Natural killer cell (primary cell): ENCODE data around the gene XIRP1. TPM values are rescaled to one million over a fixed set of nuclear protein-coding genes. Genes with fewer than 3 reads are reported as not detected.

Experiments used
- ATAC-seq, 3 donors: fragments of 150-1000 bp in 2 of 3; fragments of 200-7000 bp in 1 of 3; cut with Tn5 transposase; 1 replicate in 1 of 3; 2 replicates in 2 of 3; pipeline ENCODE4 v1.10.0; 2021; ENCODE audit warnings: mild to moderate bottlenecking in 2 of 3, moderate library complexity in 2 of 3
- DNase-seq, 2 donors: peaks; one replicate each; pipeline versions ENCODE4 v3.0.0 to v3.0.0-alpha.2; 2013 to 2021; ENCODE audit warnings: mixed read lengths in 1 of 2
- H3K27ac ChIP-seq: one replicate; pipeline ENCODE4 v1.5.1; 2013; ENCODE audit warnings: mild to moderate bottlenecking, low read length
- H3K27me3 ChIP-seq: one replicate; pipeline ENCODE4 v1.6.1; 2013; ENCODE audit warnings: low read length; ENCODE audit not compliant: control insufficient read depth, insufficient read depth
- H3K36me3 ChIP-seq: one replicate; pipeline ENCODE4 v1.6.1; 2013; ENCODE audit warnings: low read length; ENCODE audit not compliant: control insufficient read depth, insufficient read depth
- H3K4me1 ChIP-seq: one replicate; pipeline ENCODE4 v1.6.1; 2013; ENCODE audit warnings: low read length; ENCODE audit not compliant: control insufficient read depth, insufficient read depth
- H3K4me3 ChIP-seq: one replicate; pipeline ENCODE4 v1.5.1; 2013; ENCODE audit warnings: low read length
- H3K9me3 ChIP-seq: one replicate; pipeline ENCODE4 v1.6.1; 2013; ENCODE audit warnings: low read length; ENCODE audit not compliant: control insufficient read depth, insufficient read depth
- H3K27ac Mint-ChIP-seq, 2 donors: one replicate each; pipeline ENCODE4 v1.8.0; 2022; ENCODE audit warnings: mild to moderate bottlenecking in 2 of 2, mixed read lengths in 2 of 2, moderate library complexity in 1 of 2
- H3K27me3 Mint-ChIP-seq, 2 donors: one replicate each; pipeline ENCODE4 v1.8.0; 2022; ENCODE audit warnings: low read depth in 2 of 2, mixed read lengths in 2 of 2
- H3K36me3 Mint-ChIP-seq: one replicate; pipeline ENCODE4 v1.8.0; 2022; ENCODE audit warnings: mixed read lengths
- H3K4me1 Mint-ChIP-seq, 2 donors: one replicate each; pipeline ENCODE4 v1.8.0; 2022; ENCODE audit warnings: mixed read lengths in 2 of 2
- H3K4me3 Mint-ChIP-seq: one replicate; pipeline ENCODE4 v1.8.0; 2022; ENCODE audit warnings: mild to moderate bottlenecking, moderate library complexity, mixed read lengths
- H3K9me3 Mint-ChIP-seq, 2 donors: one replicate each; pipeline ENCODE4 v1.8.0; 2022; ENCODE audit warnings: mixed read lengths in 2 of 2
- WGBS: methylation state at CpG from one replicate; pipeline ENCODE4 v1.1.7; 2013; ENCODE audit warnings: missing lambda C conversion rate; ENCODE audit not compliant: insufficient coverage; 5-methylcytosine and 5-hydroxymethylcytosine counted together
- intact Hi-C: fragments of 100-400 bp; cut with micrococcal nuclease; formaldehyde crosslinking; loops from one replicate; pipeline ENCODE4 v1.14.2; 2022
- total RNA-seq, 4 donors: library from RNA; stranded (reverse); fragments of 120-200 nt in 1 of 4; gene quantifications; one replicate each; pipeline versions ENCODE4 v1.2.3 to v1.2.4, GENCODE V29; 2013 to 2022
- TF ChIP-seq, protein P1 (sequence below): fragments of 200-600 bp; IDR thresholded peaks from one replicate; pipeline ENCODE4 v1.8.0; 2022; ENCODE audit warnings: antibody characterized with exemption

The XIRP1 gene
- total RNA-seq, 3 donors from 2014 or later (not counting 1 experiment from before 2014, with no cell fraction given) = 0.14 to 0.40 (median 0.24) TPM

- peak overlapping the region; percentile 48 to 72 for H3K27ac Mint-ChIP-seq
- H3K9me3 Mint-ChIP-seq = no peaks in the 10 kb centered on the region
- no peak for DNase-seq
- peak overlapping the region; percentile 65 for H3K4me3 Mint-ChIP-seq
- H3K9me3 ChIP-seq = no peaks in the 10 kb centered on the region
- peaks cover 51% of the 10 kb centered on the region for H3K36me3 ChIP-seq
- ATAC-seq = no peak
- H3K27me3 Mint-ChIP-seq = no peaks in the 10 kb centered on the region
- no peak overlapping the region for H3K27ac ChIP-seq
- H3K4me3 ChIP-seq = no peak overlapping the region
- intact Hi-C loops = no loop called here
- TF ChIP-seq, protein P1, sequence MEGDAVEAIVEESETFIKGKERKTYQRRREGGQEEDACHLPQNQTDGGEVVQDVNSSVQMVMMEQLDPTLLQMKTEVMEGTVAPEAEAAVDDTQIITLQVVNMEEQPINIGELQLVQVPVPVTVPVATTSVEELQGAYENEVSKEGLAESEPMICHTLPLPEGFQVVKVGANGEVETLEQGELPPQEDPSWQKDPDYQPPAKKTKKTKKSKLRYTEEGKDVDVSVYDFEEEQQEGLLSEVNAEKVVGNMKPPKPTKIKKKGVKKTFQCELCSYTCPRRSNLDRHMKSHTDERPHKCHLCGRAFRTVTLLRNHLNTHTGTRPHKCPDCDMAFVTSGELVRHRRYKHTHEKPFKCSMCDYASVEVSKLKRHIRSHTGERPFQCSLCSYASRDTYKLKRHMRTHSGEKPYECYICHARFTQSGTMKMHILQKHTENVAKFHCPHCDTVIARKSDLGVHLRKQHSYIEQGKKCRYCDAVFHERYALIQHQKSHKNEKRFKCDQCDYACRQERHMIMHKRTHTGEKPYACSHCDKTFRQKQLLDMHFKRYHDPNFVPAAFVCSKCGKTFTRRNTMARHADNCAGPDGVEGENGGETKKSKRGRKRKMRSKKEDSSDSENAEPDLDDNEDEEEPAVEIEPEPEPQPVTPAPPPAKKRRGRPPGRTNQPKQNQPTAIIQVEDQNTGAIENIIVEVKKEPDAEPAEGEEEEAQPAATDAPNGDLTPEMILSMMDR = no peak
- peaks cover 12% of the 10 kb centered on the region for H3K36me3 Mint-ChIP-seq
- peaks cover 42 to 54% of the 10 kb centered on the region in 2 donors for H3K4me1 Mint-ChIP-seq
- 96% methylated on average over 20 of the region's 20 CpGs for WGBS
- peaks cover 47% of the 10 kb centered on the region for H3K4me1 ChIP-seq
- H3K27me3 ChIP-seq = no peaks in the 10 kb centered on the region
These were observed 48.2 kb downstream of the XIRP1 start for GRCh38 chr3:39144095-39144747.

- H3K9me3 ChIP-seq = no peaks in the 10 kb centered on the region
- no peak for DNase-seq
- H3K36me3 Mint-ChIP-seq = peaks cover 12% of the 10 kb centered on the region
- intact Hi-C loops = no loop called here
- H3K36me3 ChIP-seq = peaks cover 51% of the 10 kb centered on the region
- peaks cover 33 to 44% of the 10 kb centered on the region in 2 donors for H3K4me1 Mint-ChIP-seq
- no peak overlapping the region for H3K4me3 ChIP-seq
- no peaks in the 10 kb centered on the region for H3K27me3 Mint-ChIP-seq
- no peaks in the 10 kb centered on the region for H3K27me3 ChIP-seq
- H3K4me1 ChIP-seq = peaks cover 38% of the 10 kb centered on the region
- H3K9me3 Mint-ChIP-seq = no peaks in the 10 kb centered on the region
- WGBS = 81% methylated on average over 13 of the region's 14 CpGs
- H3K27ac ChIP-seq = no peak overlapping the region
- TF ChIP-seq, protein P1 = no peak
- ATAC-seq = no peak
- peak overlapping the region; percentile 69 to 72 for H3K27ac Mint-ChIP-seq
- no peak overlapping the region for H3K4me3 Mint-ChIP-seq
These were observed 49.1 kb downstream of the XIRP1 start for GRCh38 chr3:39143051-39143885.

GRCh38 chr3:39142067-39142466, 50.3 kb downstream of the XIRP1 start:
- ATAC-seq = no peak
- peaks cover 51% of the 10 kb centered on the region for H3K36me3 ChIP-seq
- Mint-ChIP-seq H3K27ac (peak overlapping the region; percentile 69 to 72), H3K27me3 (no peaks in the 10 kb centered on the region), H3K9me3 (no peaks in the 10 kb centered on the region), H3K4me1 (peaks cover 20 to 32% of the 10 kb centered on the region in 2 donors), H3K36me3 (peaks cover 12% of the 10 kb centered on the region), H3K4me3 (no peak overlapping the region)
- 79% methylated on average over 5 of the region's 5 CpGs for WGBS
- no peak for DNase-seq
- H3K27me3 ChIP-seq = no peaks in the 10 kb centered on the region
- TF ChIP-seq, protein P1 = no peak
- H3K9me3 ChIP-seq = no peaks in the 10 kb centered on the region
- H3K4me1 ChIP-seq = peaks cover 26% of the 10 kb centered on the region
- no peak overlapping the region for H3K27ac ChIP-seq
- intact Hi-C loops = no loop called here
- H3K4me3 ChIP-seq = no peak overlapping the region
